Left ventricle myocardium inferior (tissue), 1 donor: Measurements from ENCODE around the gene KARS1. TPM values are rescaled to one million over a fixed set of nuclear protein-coding genes. Genes with fewer than 3 reads are reported as not detected.

Source experiments
- DNase-seq: peaks from one replicate; pipeline ENCODE4 v3.0.0-alpha.2; 2020
- H3K27ac ChIP-seq: fragments of 200-600 bp; replicated peaks from 2 replicates; pipeline ENCODE4 v1.8.0; 2021
- H3K27me3 ChIP-seq: fragments of 200-600 bp; 2 replicates; pipeline ENCODE4 v1.8.0; 2021; ENCODE audit warnings: low read depth
- H3K36me3 ChIP-seq: fragments of 200-600 bp; 2 replicates; pipeline ENCODE4 v1.8.0; 2021
- H3K4me1 ChIP-seq: fragments of 200-600 bp; 2 replicates; pipeline ENCODE4 v1.8.0; 2021
- H3K4me3 ChIP-seq: fragments of 200-600 bp; 2 replicates; pipeline ENCODE4 v1.8.0; 2021; ENCODE audit warnings: mild to moderate bottlenecking, moderate library complexity
- H3K9me3 ChIP-seq: fragments of 200-600 bp; replicated peaks from 2 replicates; pipeline ENCODE4 v1.8.0; 2021
- CTCF ChIP-seq: fragments of 200-600 bp; IDR thresholded peaks from 2 replicates; pipeline ENCODE4 v1.8.0; 2021; ENCODE audit warnings: antibody characterized with exemption, mild to moderate bottlenecking, borderline replicate concordance
- intact Hi-C: fragments of 100-400 bp; cut with micrococcal nuclease; formaldehyde crosslinking; loops from one replicate; pipeline ENCODE4 v1.11.0; 2022
- total RNA-seq: library from RNA; stranded (reverse); fragmentation: NEBNext Ultra II Directional; extraction: Animal tissue kit (Norgen Biotek cat#: 25700); gene quantifications from one replicate; pipeline ENCODE4 v1.2.1, GENCODE V29; 2021
- donor health status: DM: no; HTN: yes; CAD: no; lungs with severe emphysema.

Gene KARS1
- total RNA-seq, 1 donor from 2014 or later, result 127 TPM

GRCh38 chr16:75578725-75579124 lies 68.7 kb downstream of the KARS1 start:
- Histone ChIP-seq H3K27me3 (no peaks in the 10 kb centered on the region), H3K9me3 (no peaks in the 10 kb centered on the region), H3K4me1 (peaks cover 35% of the 10 kb centered on the region), H3K4me3 (no peak overlapping the region), H3K36me3 (peaks cover 63% of the 10 kb centered on the region), H3K27ac (no peak overlapping the region)
- TF ChIP-seq CTCF, result no peak
- no peak for DNase-seq
- intact Hi-C loops, result no loop called here

- H3K27me3 ChIP-seq, result no peaks in the 10 kb centered on the region
- peaks cover 40% of the 10 kb centered on the region for H3K4me1 ChIP-seq
- DNase-seq, result no peak
- H3K4me3 ChIP-seq, result no peak overlapping the region
- intact Hi-C loops, result no loop called here
- no peaks in the 10 kb centered on the region for H3K9me3 ChIP-seq
- no peak for TF ChIP-seq CTCF
- peaks cover 68% of the 10 kb centered on the region for H3K36me3 ChIP-seq
- no peak overlapping the region for H3K27ac ChIP-seq
These were observed 69.3 kb downstream of the KARS1 start for GRCh38 chr16:75578212-75578611.

Other genes starting within 250 kb of the KARS1 start
- gene CFDP1, start 214.2 kb downstream of the KARS1 start, total RNA-seq, result 24.9 TPM
- 10.3 TPM for gene TMEM170A, start 183.0 kb downstream of the KARS1 start, total RNA-seq
- 1.4 TPM for gene CHST6, start 152.2 kb downstream of the KARS1 start, total RNA-seq
- 0.85 TPM for gene CHST5, start 111.6 kb downstream of the KARS1 start, total RNA-seq
- gene TMEM231, start 91.4 kb downstream of the KARS1 start, total RNA-seq, result 6.6 TPM
- gene GABARAPL2, start 81.3 kb downstream of the KARS1 start, total RNA-seq, result 280 TPM
- gene ADAT1, start 24.4 kb downstream of the KARS1 start, total RNA-seq, result 28.4 TPM
- 60.1 TPM for gene TERF2IP, start 108 bp upstream of the KARS1 start, total RNA-seq
- not detected for gene CPHXL2, start 29.3 kb upstream of the KARS1 start, total RNA-seq
- gene DUXB, start 53.8 kb upstream of the KARS1 start, total RNA-seq, result not detected
- gene CPHXL, start 78.8 kb upstream of the KARS1 start, total RNA-seq, result not detected